ENCODE results near the gene FAM13B. TPM values are rescaled to one million over a fixed set of nuclear protein-coding genes. Genes with fewer than 3 reads are reported as not detected.
"Not testable (repeated sequence)": the region's sequence is repeated elsewhere in the genome, so short reads cannot be mapped to it uniquely, and the experiment has no call there.

The FAM13B gene
- polyA plus RNA-seq, 2 of the 4 experiments (the other 2 are of a cell fraction) = 14.9 to 15.1 TPM

GRCh38 chr5:138028971-138029365, 3.9 kb downstream of the FAM13B start:
- no peak for FAIRE-seq
- CTCF ChIA-PET = interaction anchor here (1.3 to 20.0 kb wide), 3 partner anchors 32 to 250 kb away, joined by 3 to 402 read pairs (median 13); no protein-coding TSS in a partner anchor

GRCh38 chr5:138028262-138028970, 4.5 kb downstream of the FAM13B start:
- H3K4me1 ChIP-seq = peaks cover 38% of the 10 kb centered on the region
- POLR2A ChIA-PET; H3K9me3 ChIP-seq; FAIRE-seq; H3K4me2 ChIP-seq; H3K27ac ChIP-seq; ATAC-seq; H3K4me3 ChIP-seq; DNase-seq (ENCODE audit: low read depth in 1 of 2, low spot score in 1 of 2): not testable (repeated sequence)
- 0 out of 3 replicates have a peak, but pooled peaks have one; percentile 21 for TF ChIP-seq BCL3 (IDR thresholded peaks at IDR 0.05)
- CTCF ChIA-PET = interaction anchor here (1.2 to 20.0 kb wide), 6 partner anchors 7 to 249 kb away, joined by 3 to 402 read pairs (median 8); no protein-coding TSS in a partner anchor
- 94% methylated on average over 12 of the region's 12 CpGs for WGBS (ENCODE audit: missing lambda C conversion rate)

More at GRCh38 chr5:138028971-138029365, 3.9 kb downstream of the FAM13B start:
- no peak overlapping the region for H3K4me2 ChIP-seq
- no peaks in the 10 kb centered on the region for H3K9me3 ChIP-seq
- peaks cover 40% of the 10 kb centered on the region for H3K4me1 ChIP-seq
- no peak overlapping the region for H3K27ac ChIP-seq
- no peak for TF ChIP-seq FOXS1 (CRISPR knock-in tag; IDR thresholded peaks at IDR 0.05)
- no peak for TF ChIP-seq REST (IDR thresholded peaks at IDR 0.05)
- TF ChIP-seq POLR2A (IDR thresholded peaks at IDR 0.05; ENCODE audit: low read length) = no peak
- no peak for TF ChIP-seq EHF (CRISPR knock-in tag; IDR thresholded peaks at IDR 0.05)
- TF ChIP-seq ELK1 (IDR thresholded peaks at IDR 0.05; ENCODE audit: low read depth, low read length) = no peak
- TF ChIP-seq CBX2 (IDR thresholded peaks at IDR 0.05; ENCODE audit: borderline replicate concordance, low read depth) = no peak
- no peak for TF ChIP-seq HOXA7 (CRISPR knock-in tag; IDR thresholded peaks at IDR 0.05)
- no peak for TF ChIP-seq BCL3 (IDR thresholded peaks at IDR 0.05)
- TF ChIP-seq ESRRA (IDR thresholded peaks at IDR 0.05; ENCODE audit: borderline replicate concordance, low read length) = no peak
- TF ChIP-seq E2F6 (IDR thresholded peaks at IDR 0.05; ENCODE audit: borderline replicate concordance, low read depth) = no peak
- no peak overlapping the region for H3K4me3 ChIP-seq
- POLR2A ChIA-PET = no interaction called here
- WGBS (ENCODE audit: missing lambda C conversion rate) = 97% methylated on average over 5 of the region's 5 CpGs
- no peak for DNase-seq (ENCODE audit: low read depth in 1 of 2, low spot score in 1 of 2)
- no peak for ATAC-seq

- peak; percentile 85 for TF ChIP-seq ZC3H11A (IDR thresholded peaks at IDR 0.05)
- POLR2A ChIA-PET; FAIRE-seq; ATAC-seq; H3K4me2 ChIP-seq; H3K4me3 ChIP-seq; DNase-seq (ENCODE audit: low read depth in 1 of 2, low spot score in 1 of 2); H3K9me3 ChIP-seq; H3K27ac ChIP-seq: not testable (repeated sequence)
- CTCF ChIA-PET = interaction anchor here (0.6 to 3.3 kb wide), 4 partner anchors 9 to 248 kb away, joined by 3 to 20 read pairs (median 3); no protein-coding TSS in a partner anchor
- H3K4me1 ChIP-seq = peaks cover 38% of the 10 kb centered on the region
- WGBS (ENCODE audit: missing lambda C conversion rate) = 96% methylated on average over 9 of the region's 9 CpGs
These were observed 6.1 kb downstream of the FAM13B start for GRCh38 chr5:138026793-138027192.

Data from A549 (cell line).